Loucy (cell line): ENCODE measurements around the gene ATP13A4.
A peak's percentile ranks its signal among the peaks of the same experiment; 100 is the strongest.

Source experiments
- H2AFZ ChIP-seq: fragments of 200-600 bp; sonication (generic); 2 replicates; pipeline ENCODE4 v1.6.0; 2016; ENCODE audit warnings: antibody characterized with exemption, mild to moderate bottlenecking, low read length, moderate library complexity
- H3F3A ChIP-seq: fragments of 200-600 bp; 2 replicates; pipeline ENCODE4 v1.6.0; 2016; ENCODE audit warnings: antibody characterized with exemption, low read depth, mild to moderate bottlenecking
- H3K27me3 ChIP-seq: fragments of 200-600 bp; sonication (generic); 2 replicates; pipeline ENCODE4 v1.6.1; 2014; ENCODE audit warnings: low read length, mild to moderate bottlenecking; ENCODE audit not compliant: insufficient read depth, poor library complexity, severe bottlenecking
- H3K36me3 ChIP-seq: fragments of 200-600 bp; sonication (generic); 2 replicates; pipeline ENCODE4 v1.6.1; 2016; ENCODE audit warnings: low read length; ENCODE audit not compliant: insufficient read depth
- H3K4me1 ChIP-seq: fragments of 200-600 bp; sonication (generic); 2 replicates; pipeline ENCODE4 v1.5.1; 2014; ENCODE audit warnings: low read length, mild to moderate bottlenecking; ENCODE audit not compliant: insufficient read depth, poor library complexity, severe bottlenecking
- H3K4me2 ChIP-seq: fragments of 200-600 bp; sonication (generic); 2 replicates; pipeline ENCODE4 v1.6.0; 2014; ENCODE audit warnings: antibody characterized with exemption, low read length, low read depth, mild to moderate bottlenecking; ENCODE audit not compliant: poor library complexity, severe bottlenecking
- H3K4me3 ChIP-seq: fragments of 200-600 bp; sonication (generic); 2 replicates; pipeline ENCODE4 v1.5.1; 2014; ENCODE audit warnings: low read length, mild to moderate bottlenecking, mixed read lengths; ENCODE audit not compliant: poor library complexity, severe bottlenecking
- H3K79me2 ChIP-seq: fragments of 200-600 bp; sonication (generic); 2 replicates; pipeline ENCODE4 v1.6.1; 2014; ENCODE audit warnings: low read length; ENCODE audit not compliant: insufficient read depth
- H3K9ac ChIP-seq: fragments of 200-600 bp; sonication (generic); 2 replicates; pipeline ENCODE4 v1.6.0; 2014; ENCODE audit warnings: mild to moderate bottlenecking, low read depth, low read length, moderate library complexity; ENCODE audit not compliant: poor library complexity, severe bottlenecking
- H3K9me2 ChIP-seq: fragments of 200-600 bp; sonication (generic); replicated peaks from 2 replicates; pipeline ENCODE4 v1.6.1; 2016; ENCODE audit warnings: low read depth, low read length, mixed read lengths
- H3K9me3 ChIP-seq: fragments of 200-600 bp; sonication (generic); 2 replicates; pipeline ENCODE4 v1.6.1; 2014; ENCODE audit warnings: mild to moderate bottlenecking, antibody characterized with exemption, low read length, low read depth; ENCODE audit not compliant: insufficient read depth
- H4K20me1 ChIP-seq: fragments of 200-600 bp; sonication (generic); 2 replicates; pipeline ENCODE4 v1.6.0; 2014; ENCODE audit warnings: antibody characterized with exemption, low read length, mild to moderate bottlenecking; ENCODE audit not compliant: insufficient read depth, poor library complexity, severe bottlenecking
- CTCF ChIP-seq: fragments of 200-600 bp; sonication (generic); conservative IDR thresholded peaks from 2 replicates; pipeline ENCODE4 v1.5.1; 2014; ENCODE audit warnings: mild to moderate bottlenecking, antibody characterized with exemption, low read length
- EZH2phosphoT487 ChIP-seq: fragments of 200-600 bp; IDR thresholded peaks from 2 replicates; pipeline ENCODE4 v1.6.1; 2018; ENCODE audit warnings: antibody characterized with exemption, mild to moderate bottlenecking, moderate library complexity, borderline replicate concordance

Gene ATP13A4

GRCh38 chr3:193452338-193452737 is 102.4 kb downstream of the ATP13A4 start:
- Histone ChIP-seq H3K9me2 (no peaks in the 10 kb centered on the region), H4K20me1 (no peaks in the 10 kb centered on the region), H3F3A (no peaks in the 10 kb centered on the region), H3K27me3 (no peaks in the 10 kb centered on the region), H3K36me3 (no peaks in the 10 kb centered on the region), H3K79me2 (no peaks in the 10 kb centered on the region), H3K9me3 (no peaks in the 10 kb centered on the region), H2AFZ (no peak overlapping the region), H3K4me2 (no peak overlapping the region), H3K9ac (no peak overlapping the region), H3K4me1 (no peaks in the 10 kb centered on the region), H3K4me3 (no peak overlapping the region)
- TF ChIP-seq EZH2phosphoT487 = no peak
- TF ChIP-seq CTCF = peak; percentile 53

DNA sequence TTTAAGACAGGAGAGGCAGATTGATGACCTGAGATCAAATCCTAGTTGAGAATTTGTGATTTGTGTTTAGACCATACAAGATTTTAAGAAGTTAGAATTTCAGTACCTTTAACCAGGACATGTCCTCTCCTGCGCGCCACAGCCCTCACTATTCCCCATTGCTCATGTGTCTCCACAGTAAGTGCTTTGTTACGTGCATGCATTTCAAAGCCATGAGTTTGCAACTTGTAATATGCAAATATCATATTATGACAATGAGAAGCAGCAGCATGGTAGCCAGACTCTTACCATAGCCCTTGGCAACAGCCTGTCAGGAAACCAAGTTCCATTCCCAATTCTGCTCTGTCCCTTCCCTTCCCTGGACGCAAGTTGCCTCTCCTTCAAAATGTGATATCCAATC is 102.8 kb downstream of the ATP13A4 start:
- Histone ChIP-seq H3K4me1 (no peaks in the 10 kb centered on the region), H3K9me2 (no peaks in the 10 kb centered on the region), H3K4me3 (no peak overlapping the region), H3K4me2 (no peak overlapping the region), H3K79me2 (no peaks in the 10 kb centered on the region), H3K9ac (no peak overlapping the region), H4K20me1 (no peaks in the 10 kb centered on the region), H3K36me3 (no peaks in the 10 kb centered on the region), H3K27me3 (no peaks in the 10 kb centered on the region), H3K9me3 (no peaks in the 10 kb centered on the region), H2AFZ (no peak overlapping the region), H3F3A (no peaks in the 10 kb centered on the region)
- TF ChIP-seq CTCF (no peak), EZH2phosphoT487 (no peak)

- H3K9me2 ChIP-seq = no peaks in the 10 kb centered on the region
- TF ChIP-seq CTCF (no peak), EZH2phosphoT487 (no peak)
- H4K20me1 ChIP-seq = no peaks in the 10 kb centered on the region
- H3K4me2 ChIP-seq = no peak overlapping the region
- no peak overlapping the region for H3K9ac ChIP-seq
- H3F3A ChIP-seq = no peaks in the 10 kb centered on the region
- no peak overlapping the region for H3K4me3 ChIP-seq
- no peaks in the 10 kb centered on the region for H3K27me3 ChIP-seq
- H3K4me1 ChIP-seq = no peaks in the 10 kb centered on the region
- H3K9me3 ChIP-seq = no peaks in the 10 kb centered on the region
- no peaks in the 10 kb centered on the region for H3K36me3 ChIP-seq
- no peaks in the 10 kb centered on the region for H3K79me2 ChIP-seq
- H2AFZ ChIP-seq = no peak overlapping the region
Observed at GRCh38 chr3:193446965-193447602, 107.6 kb downstream of the ATP13A4 start.
